DND-41 (cell line): ENCODE measurements around the gene RNF227.

ENCODE experiments used
- CTCF ChIP-seq: IDR thresholded peaks from 2 replicates; pipeline ENCODE4 v1.5.1; 2012; ENCODE audit warnings: borderline replicate concordance, low read length, moderate library complexity, mild to moderate bottlenecking; ENCODE audit not compliant: poor library complexity, severe bottlenecking; ENCODE audit errors: extremely low read depth
- EZH2 ChIP-seq: IDR thresholded peaks from 3 replicates; pipeline ENCODE4 v1.6.1; 2012; ENCODE audit warnings: borderline replicate concordance, low read depth, mild to moderate bottlenecking, moderate library complexity, low read length, inconsistent platforms; ENCODE audit not compliant: severe bottlenecking

- no peak for TF ChIP-seq CTCF
- no peak for TF ChIP-seq EZH2
Observed at GRCh38 chr17:7880076-7880868, 35.8 kb downstream of the RNF227 start.
